Measurements from ENCODE around the gene DLK1. TPM values are rescaled to one million over a fixed set of nuclear protein-coding genes. Genes with fewer than 3 reads are reported as not detected.

DLK1 gene
- 0.69 TPM for total RNA-seq (2021; ENCODE audit: unreplicated experiment)
- polyA plus RNA-seq (2012; ENCODE audit: insufficient read length): not detected
- Bru-seq, nascent RNA: percentile 7 among the genes with signal in this experiment
- not detected for BruChase-seq, experiment 1, labeled RNA remaining after a 2-hour chase
- BruChase-seq, experiment 2, labeled RNA remaining after a 6-hour chase: not detected
- long read RNA-seq: 0 reads

DNA sequence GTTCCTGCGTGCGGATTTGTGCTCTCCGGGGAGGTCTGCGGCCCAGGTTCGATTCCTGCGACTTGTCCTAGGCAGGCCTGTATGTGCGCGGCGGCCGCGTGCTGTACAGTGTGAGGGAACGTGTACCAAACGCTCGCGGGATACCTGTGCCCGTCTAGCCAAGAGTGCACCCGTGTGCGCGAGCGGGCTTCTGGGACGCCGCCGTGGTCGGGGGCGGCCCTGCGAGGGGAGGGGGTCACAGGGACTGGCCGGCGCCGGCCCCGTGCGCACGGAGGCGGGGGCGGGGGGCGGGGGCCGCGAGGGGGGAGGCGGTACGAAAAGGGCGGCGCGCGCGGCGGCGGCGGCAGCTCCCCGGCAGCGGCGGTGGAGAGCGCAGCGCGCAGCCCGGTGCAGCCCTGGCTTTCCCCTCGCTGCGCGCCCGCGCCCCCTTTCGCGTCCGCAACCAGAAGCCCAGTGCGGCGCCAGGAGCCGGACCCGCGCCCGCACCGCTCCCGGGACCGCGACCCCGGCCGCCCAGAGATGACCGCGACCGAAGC lies at the start of gene DLK1:
Gene DLK1, plus strand, starts transcription at position 343 of the 536 bp plus-strand sequence. Its CDS starts 177 bp downstream, at position 520.
- no TSS peak for BruUV-seq (replicated peaks)
- Histone ChIP-seq H3K27me3 (ENCODE audit: control insufficient read depth, insufficient read depth, low read length) (no peaks in the 10 kb centered on the region), H3K36me3 (ENCODE audit: control insufficient read depth, insufficient read depth, low read length) (no peaks in the 10 kb centered on the region), H3K9me3 (ENCODE audit: control insufficient read depth, insufficient read depth, low read depth, low read length) (no peaks in the 10 kb centered on the region), H3K4me3 (ENCODE audit: low read depth in 2 of 2, low read length in 2 of 2) (no peak within 1 kb of the TSS), H3K4me1 (ENCODE audit: control insufficient read depth, insufficient read depth, low read length) (no peaks in the 10 kb centered on the region), H3K27ac (ENCODE audit: low read length) (no peak within 1 kb of the TSS)
- intact Hi-C loops (cut with micrococcal nuclease; ENCODE audit: unreplicated experiment) (no loop called here), in situ Hi-C loops (cut with HindIII; ENCODE audit: low pct_unique_long_range_greater_than_20kb, low sequenced_read_pairs) (no loop called here)
- TF ChIP-seq POLR2AphosphoS5 (IDR thresholded peaks at IDR 0.05; ENCODE audit: low read depth, low read length): no peak
- TF ChIP-seq, protein P1, sequence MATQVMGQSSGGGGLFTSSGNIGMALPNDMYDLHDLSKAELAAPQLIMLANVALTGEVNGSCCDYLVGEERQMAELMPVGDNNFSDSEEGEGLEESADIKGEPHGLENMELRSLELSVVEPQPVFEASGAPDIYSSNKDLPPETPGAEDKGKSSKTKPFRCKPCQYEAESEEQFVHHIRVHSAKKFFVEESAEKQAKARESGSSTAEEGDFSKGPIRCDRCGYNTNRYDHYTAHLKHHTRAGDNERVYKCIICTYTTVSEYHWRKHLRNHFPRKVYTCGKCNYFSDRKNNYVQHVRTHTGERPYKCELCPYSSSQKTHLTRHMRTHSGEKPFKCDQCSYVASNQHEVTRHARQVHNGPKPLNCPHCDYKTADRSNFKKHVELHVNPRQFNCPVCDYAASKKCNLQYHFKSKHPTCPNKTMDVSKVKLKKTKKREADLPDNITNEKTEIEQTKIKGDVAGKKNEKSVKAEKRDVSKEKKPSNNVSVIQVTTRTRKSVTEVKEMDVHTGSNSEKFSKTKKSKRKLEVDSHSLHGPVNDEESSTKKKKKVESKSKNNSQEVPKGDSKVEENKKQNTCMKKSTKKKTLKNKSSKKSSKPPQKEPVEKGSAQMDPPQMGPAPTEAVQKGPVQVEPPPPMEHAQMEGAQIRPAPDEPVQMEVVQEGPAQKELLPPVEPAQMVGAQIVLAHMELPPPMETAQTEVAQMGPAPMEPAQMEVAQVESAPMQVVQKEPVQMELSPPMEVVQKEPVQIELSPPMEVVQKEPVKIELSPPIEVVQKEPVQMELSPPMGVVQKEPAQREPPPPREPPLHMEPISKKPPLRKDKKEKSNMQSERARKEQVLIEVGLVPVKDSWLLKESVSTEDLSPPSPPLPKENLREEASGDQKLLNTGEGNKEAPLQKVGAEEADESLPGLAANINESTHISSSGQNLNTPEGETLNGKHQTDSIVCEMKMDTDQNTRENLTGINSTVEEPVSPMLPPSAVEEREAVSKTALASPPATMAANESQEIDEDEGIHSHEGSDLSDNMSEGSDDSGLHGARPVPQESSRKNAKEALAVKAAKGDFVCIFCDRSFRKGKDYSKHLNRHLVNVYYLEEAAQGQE (IDR thresholded peaks at IDR 0.05; ENCODE audit: insufficient read depth in 1 of 2, low read depth in 2 of 2, low read length in 1 of 2): no peak
- no peak for TF ChIP-seq SIN3A (IDR thresholded peaks at IDR 0.05; ENCODE audit: borderline replicate concordance, insufficient read depth, low read depth, low read length)
- no peak for TF ChIP-seq TCF7L2 (IDR thresholded peaks at IDR 0.05; ENCODE audit: low read depth, low read length)
- TF ChIP-seq, protein P2, sequence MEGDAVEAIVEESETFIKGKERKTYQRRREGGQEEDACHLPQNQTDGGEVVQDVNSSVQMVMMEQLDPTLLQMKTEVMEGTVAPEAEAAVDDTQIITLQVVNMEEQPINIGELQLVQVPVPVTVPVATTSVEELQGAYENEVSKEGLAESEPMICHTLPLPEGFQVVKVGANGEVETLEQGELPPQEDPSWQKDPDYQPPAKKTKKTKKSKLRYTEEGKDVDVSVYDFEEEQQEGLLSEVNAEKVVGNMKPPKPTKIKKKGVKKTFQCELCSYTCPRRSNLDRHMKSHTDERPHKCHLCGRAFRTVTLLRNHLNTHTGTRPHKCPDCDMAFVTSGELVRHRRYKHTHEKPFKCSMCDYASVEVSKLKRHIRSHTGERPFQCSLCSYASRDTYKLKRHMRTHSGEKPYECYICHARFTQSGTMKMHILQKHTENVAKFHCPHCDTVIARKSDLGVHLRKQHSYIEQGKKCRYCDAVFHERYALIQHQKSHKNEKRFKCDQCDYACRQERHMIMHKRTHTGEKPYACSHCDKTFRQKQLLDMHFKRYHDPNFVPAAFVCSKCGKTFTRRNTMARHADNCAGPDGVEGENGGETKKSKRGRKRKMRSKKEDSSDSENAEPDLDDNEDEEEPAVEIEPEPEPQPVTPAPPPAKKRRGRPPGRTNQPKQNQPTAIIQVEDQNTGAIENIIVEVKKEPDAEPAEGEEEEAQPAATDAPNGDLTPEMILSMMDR (IDR thresholded peaks at IDR 0.05): no peak
- POLR2A ChIA-PET: no interaction called here
- CTCF ChIA-PET: no interaction called here
- DNase-seq (ENCODE audit: low read depth, low spot score): no peak
- ATAC-seq: no peak

DNA sequence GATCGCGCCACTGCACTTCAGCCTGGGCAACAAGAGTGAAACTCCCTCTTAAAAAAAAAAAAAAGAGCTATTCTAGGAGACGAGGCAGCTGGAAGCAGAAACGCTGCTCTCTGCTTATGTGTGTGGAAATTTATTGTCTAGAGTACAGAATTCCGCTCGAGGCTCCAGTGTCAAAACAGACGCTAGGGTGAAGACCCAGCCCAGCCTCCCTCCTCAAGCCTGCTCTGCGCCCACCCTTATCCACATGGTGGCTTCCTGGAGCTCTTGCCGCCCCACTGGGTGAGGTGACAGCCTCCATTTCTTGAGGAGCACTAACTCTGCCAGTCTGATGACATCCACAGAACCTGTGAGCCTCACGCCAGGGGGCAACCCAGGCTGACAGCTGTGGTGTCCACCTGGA lies 49.5 kb upstream of the DLK1 start:
- no peaks in the 10 kb centered on the region for H3K36me3 ChIP-seq (ENCODE audit: control insufficient read depth, insufficient read depth, low read length)
- intact Hi-C loops (cut with micrococcal nuclease; ENCODE audit: unreplicated experiment) (no loop called here), in situ Hi-C loops (cut with HindIII; ENCODE audit: low pct_unique_long_range_greater_than_20kb, low sequenced_read_pairs) (no loop called here)
- CTCF ChIA-PET: interaction anchor here (1.1 kb wide), 1 partner anchor 14 kb away, joined by 4 read pairs; no protein-coding TSS in a partner anchor
- H3K27ac ChIP-seq (ENCODE audit: low read length): peak overlapping the region; percentile 71; the same call in 1 of the 2 replicates
- H3K4me3 ChIP-seq (ENCODE audit: low read depth in 2 of 2, low read length in 2 of 2): no peak overlapping the region
- H3K4me1 ChIP-seq (ENCODE audit: control insufficient read depth, insufficient read depth, low read length): peaks cover 61% of the 10 kb centered on the region
- ATAC-seq (no peak), DNase-seq (ENCODE audit: low read depth, low spot score) (no peak)
- no peaks in the 10 kb centered on the region for H3K9me3 ChIP-seq (ENCODE audit: control insufficient read depth, insufficient read depth, low read depth, low read length)
- POLR2A ChIA-PET: no interaction called here
- BruUV-seq (replicated peaks): no TSS peak
- TF ChIP-seq, protein P1 (IDR thresholded peaks at IDR 0.05; ENCODE audit: insufficient read depth in 1 of 2, low read depth in 2 of 2, low read length in 1 of 2): no peak
- TF ChIP-seq, protein P2 (IDR thresholded peaks at IDR 0.05): no peak
- no peak for TF ChIP-seq TCF7L2 (IDR thresholded peaks at IDR 0.05; ENCODE audit: low read depth, low read length)
- TF ChIP-seq POLR2AphosphoS5 (IDR thresholded peaks at IDR 0.05; ENCODE audit: low read depth, low read length): no peak
- TF ChIP-seq SIN3A (IDR thresholded peaks at IDR 0.05; ENCODE audit: borderline replicate concordance, insufficient read depth, low read depth, low read length): no peak
- H3K27me3 ChIP-seq (ENCODE audit: control insufficient read depth, insufficient read depth, low read length): no peaks in the 10 kb centered on the region

Measured in Panc1 (cell line).